Sigmoid colon (tissue), 4 donors: ENCODE data around the gene DSCAM.

Source experiments
- EP300 ChIP-seq, 4 donors: sonication (generic); formaldehyde crosslinking; IDR thresholded peaks; one replicate each; pipeline ENCODE4 v1.6.1; 2017; ENCODE audit warnings: antibody characterized with exemption in 4 of 4
- POLR2A ChIP-seq, 2 donors: fragments of 450-650 bp; IDR thresholded peaks; one replicate each; pipeline ENCODE4 v1.6.1; 2016; ENCODE audit warnings: antibody characterized with exemption in 2 of 2, mild to moderate bottlenecking in 2 of 2, moderate library complexity in 2 of 2
- POLR2AphosphoS5 ChIP-seq, 4 donors: sonication (generic); formaldehyde crosslinking; IDR thresholded peaks; one replicate each; pipeline ENCODE4 v1.6.1; 2017; ENCODE audit warnings: antibody characterized with exemption in 4 of 4
- TF ChIP-seq, protein P1 (sequence below), 4 experiments: fragments of 450-650 bp in 3 of 4; fragments of 200-600 bp in 1 of 4; IDR thresholded peaks; one replicate each; pipeline ENCODE4 v1.5.1; 2016 to 2019; ENCODE audit warnings: antibody characterized with exemption in 4 of 4, mild to moderate bottlenecking in 3 of 4, moderate library complexity in 2 of 4

GRCh38 chr21:40689217-40689616 lies 157.7 kb downstream of the DSCAM start:
- TF ChIP-seq, protein P1, sequence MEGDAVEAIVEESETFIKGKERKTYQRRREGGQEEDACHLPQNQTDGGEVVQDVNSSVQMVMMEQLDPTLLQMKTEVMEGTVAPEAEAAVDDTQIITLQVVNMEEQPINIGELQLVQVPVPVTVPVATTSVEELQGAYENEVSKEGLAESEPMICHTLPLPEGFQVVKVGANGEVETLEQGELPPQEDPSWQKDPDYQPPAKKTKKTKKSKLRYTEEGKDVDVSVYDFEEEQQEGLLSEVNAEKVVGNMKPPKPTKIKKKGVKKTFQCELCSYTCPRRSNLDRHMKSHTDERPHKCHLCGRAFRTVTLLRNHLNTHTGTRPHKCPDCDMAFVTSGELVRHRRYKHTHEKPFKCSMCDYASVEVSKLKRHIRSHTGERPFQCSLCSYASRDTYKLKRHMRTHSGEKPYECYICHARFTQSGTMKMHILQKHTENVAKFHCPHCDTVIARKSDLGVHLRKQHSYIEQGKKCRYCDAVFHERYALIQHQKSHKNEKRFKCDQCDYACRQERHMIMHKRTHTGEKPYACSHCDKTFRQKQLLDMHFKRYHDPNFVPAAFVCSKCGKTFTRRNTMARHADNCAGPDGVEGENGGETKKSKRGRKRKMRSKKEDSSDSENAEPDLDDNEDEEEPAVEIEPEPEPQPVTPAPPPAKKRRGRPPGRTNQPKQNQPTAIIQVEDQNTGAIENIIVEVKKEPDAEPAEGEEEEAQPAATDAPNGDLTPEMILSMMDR (IDR thresholded peaks at IDR 0.05): no peak
- no peak for TF ChIP-seq POLR2A (IDR thresholded peaks at IDR 0.05)
- TF ChIP-seq POLR2AphosphoS5 (IDR thresholded peaks at IDR 0.05): no peak
- no peak for TF ChIP-seq EP300 (IDR thresholded peaks at IDR 0.05)
